ENCODE data around the gene C19orf47.

DNA sequence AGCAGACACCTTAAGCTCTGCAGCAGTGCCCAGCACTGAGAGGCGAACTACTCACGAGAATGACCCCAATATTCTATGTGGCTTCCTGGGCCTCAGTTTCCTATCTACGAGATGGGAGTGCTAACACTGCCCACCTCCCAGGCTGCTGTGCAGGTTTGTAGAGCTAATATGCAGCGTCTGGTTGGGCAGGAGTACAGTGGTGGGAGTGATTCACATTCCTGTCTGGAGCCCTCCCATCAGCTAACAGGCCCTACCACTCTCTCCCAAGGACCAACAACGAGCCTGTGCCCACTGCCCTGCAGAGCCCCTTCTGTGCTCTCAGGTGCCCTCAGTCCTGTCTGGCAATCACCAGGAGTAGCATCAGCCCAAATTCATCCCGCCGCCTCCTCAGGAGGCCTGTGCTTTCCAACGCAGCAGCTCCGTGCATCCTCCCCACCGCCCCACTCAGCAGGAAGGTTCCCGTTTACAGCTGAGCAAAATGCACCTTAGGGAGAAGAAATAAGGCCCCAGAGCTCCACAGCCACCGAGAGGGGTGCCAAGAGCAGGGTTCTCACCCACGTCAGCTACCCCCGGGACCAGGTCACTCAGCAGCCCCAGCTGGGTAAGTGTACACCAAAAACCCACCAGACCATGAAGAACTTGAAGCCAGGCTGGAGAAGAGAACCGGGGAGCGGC lies 69.7 kb downstream of the C19orf47 start:
- no peak for TF ChIP-seq POLR2AphosphoS5 (IDR thresholded peaks at IDR 0.05; ENCODE audit: low read depth, low read length)
- TF ChIP-seq POLR2A (IDR thresholded peaks at IDR 0.05; ENCODE audit: low read depth, low read length), result no peak
